ENCODE measurements around the gene MICAL2. TPM values are rescaled to one million over a fixed set of nuclear protein-coding genes. Genes with fewer than 3 reads are reported as not detected.

The MICAL2 gene
- total and polyA plus RNA-seq, 2 donors (not counting 3 experiments of a cell fraction or from before 2014, with no cell fraction given) = 67.6 to 200 TPM

GRCh38 chr11:12212174-12212820 is 101.9 kb downstream of the MICAL2 start:
- no peaks in the 10 kb centered on the region for H3K9me3 ChIP-seq (replicated peaks; ENCODE audit: control insufficient read depth, insufficient read depth, low read length)
- TF ChIP-seq MYC (IDR thresholded peaks at IDR 0.05; ENCODE audit: low read depth, low read length) = no peak
- no peak for TF ChIP-seq POLR2A (IDR thresholded peaks at IDR 0.05; ENCODE audit: low read depth, low read length)
- TF ChIP-seq GATA2 (IDR thresholded peaks at IDR 0.05; ENCODE audit: insufficient read depth, insufficient read length, low read depth, low read length) = no peak
- no peak for TF ChIP-seq POLR2AphosphoS5 (IDR thresholded peaks at IDR 0.05; ENCODE audit: insufficient read depth, low read depth, low read length)
- TF ChIP-seq FOS (IDR thresholded peaks at IDR 0.05; ENCODE audit: borderline replicate concordance, insufficient read depth, low read length) = no peak
- no peak for TF ChIP-seq CTCF (IDR thresholded peaks at IDR 0.05; ENCODE audit: extremely low read depth in 1 of 2, insufficient read depth in 1 of 2, low read depth in 1 of 2, low read length in 2 of 2)
- TF ChIP-seq JUN (IDR thresholded peaks at IDR 0.05; ENCODE audit: borderline replicate concordance, insufficient read depth, insufficient read length, low read depth) = no peak
- no peak for TF ChIP-seq MAX (IDR thresholded peaks at IDR 0.05; ENCODE audit: insufficient read depth, insufficient read length)
- H3K9me1 ChIP-seq (replicated peaks; ENCODE audit: control insufficient read depth, extremely low read depth, insufficient read depth, low read length) = no peaks in the 10 kb centered on the region
- H2AFZ ChIP-seq (ENCODE audit: low read depth, low read length) = no peak overlapping the region
- no peak overlapping the region for H3K4me2 ChIP-seq (ENCODE audit: insufficient read depth, low read length)
- no peak overlapping the region for H3K9ac ChIP-seq (replicated peaks; ENCODE audit: extremely low read depth, insufficient read depth, low read length)
- BruUV-seq (replicated peaks) = no TSS peak
- FAIRE-seq (no peak), DNase-seq (ENCODE audit: low read depth, low spot score) (no peak)
- peaks cover 24% of the 10 kb centered on the region for H3K4me1 ChIP-seq (ENCODE audit: control insufficient read depth, extremely low read depth, insufficient read depth, low read length)
- no peaks in the 10 kb centered on the region for H3K79me2 ChIP-seq (ENCODE audit: control insufficient read depth, insufficient read depth, low read length)
- dilution Hi-C loops (cut with MboI; ENCODE audit: extremely low pct_ligation_motif_present, low sequenced_read_pairs) = no loop called here
- no peaks in the 10 kb centered on the region for H4K20me1 ChIP-seq (replicated peaks; ENCODE audit: control insufficient read depth, extremely low read depth, insufficient read depth, low read length)
- no peaks in the 10 kb centered on the region for H3K27me3 ChIP-seq (ENCODE audit: control insufficient read depth in 2 of 2, insufficient read depth in 2 of 2, low read length in 2 of 2)
- H3K4me3 ChIP-seq (replicated peaks in 1 of 3; ENCODE audit: insufficient read depth in 1 of 3, low read depth in 1 of 3, low read length in 3 of 3) = no peak overlapping the region
- peaks cover 8 to 17% of the 10 kb centered on the region in 2 experiments for H3K36me3 ChIP-seq (ENCODE audit: control insufficient read depth in 2 of 2, extremely low read depth in 1 of 2, insufficient read depth in 2 of 2, low read length in 2 of 2)
- intact Hi-C loops (cut with micrococcal nuclease) = no loop called here
- POLR2A ChIA-PET = no interaction called here
- no peak overlapping the region for H3K27ac ChIP-seq (ENCODE audit: insufficient read depth, low read depth, low read length)
- CTCF ChIA-PET = no interaction called here

Measured in endothelial cell of umbilical vein (primary cell).